Hepatocyte (in vitro differentiated cells): ENCODE results near the gene IMMP1L.

ENCODE experiments used
- CTCF ChIP-seq: fragments of 200-600 bp; sonication (generic); IDR thresholded peaks from 2 replicates; pipeline ENCODE4 v1.5.1; 2016; ENCODE audit warnings: antibody characterized with exemption, mild to moderate bottlenecking; ENCODE audit not compliant: poor library complexity
- EZH2 ChIP-seq: fragments of 200-600 bp; sonication (generic); IDR thresholded peaks from 2 replicates; pipeline ENCODE4 v1.6.1; 2016; ENCODE audit warnings: antibody characterized with exemption, mild to moderate bottlenecking, borderline replicate concordance
- EZH2phosphoT487 ChIP-seq: fragments of 200-600 bp; sonication (generic); IDR thresholded peaks from one replicate; pipeline ENCODE4 v1.6.1; 2018; ENCODE audit warnings: antibody characterized with exemption, mild to moderate bottlenecking, low read depth, moderate library complexity; ENCODE audit not compliant: unreplicated experiment, severe bottlenecking

GRCh38 chr11:31450841-31451240 is 58.6 kb downstream of the IMMP1L start:
- TF ChIP-seq CTCF (no peak), EZH2phosphoT487 (no peak), EZH2 (no peak)
